Hepatocyte (in vitro differentiated cells): ENCODE results near the gene LDLRAD4. TPM values are rescaled to one million over a fixed set of nuclear protein-coding genes. Genes with fewer than 3 reads are reported as not detected.

ENCODE experiments used
- DNase-seq: peaks from one replicate; pipeline ENCODE4 v3.0.0-alpha.2; 2016; ENCODE audit warnings: low spot score
- H2AFZ ChIP-seq: fragments of 200-600 bp; sonication (generic); 2 replicates; pipeline ENCODE4 v1.6.0; 2016; ENCODE audit warnings: antibody characterized with exemption, mild to moderate bottlenecking
- H3K27ac ChIP-seq: fragments of 200-600 bp; sonication (generic); 2 replicates; pipeline ENCODE4 v1.5.1; 2016; ENCODE audit warnings: mild to moderate bottlenecking
- H3K27me3 ChIP-seq: fragments of 200-600 bp; sonication (generic); 2 replicates; pipeline ENCODE4 v1.6.1; 2016
- H3K36me3 ChIP-seq: fragments of 200-600 bp; sonication (generic); replicated peaks from 2 replicates; pipeline ENCODE4 v1.5.1; 2016; ENCODE audit warnings: low read depth; ENCODE audit not compliant: insufficient read depth
- H3K4me1 ChIP-seq: fragments of 200-600 bp; sonication (generic); 2 replicates; pipeline ENCODE4 v1.5.1; 2016; ENCODE audit warnings: mild to moderate bottlenecking, moderate library complexity; ENCODE audit not compliant: insufficient read depth
- H3K4me2 ChIP-seq: fragments of 200-600 bp; sonication (generic); 2 replicates; pipeline ENCODE4 v1.6.0; 2016
- H3K4me3 ChIP-seq: fragments of 200-600 bp; sonication (generic); 2 replicates; pipeline ENCODE4 v1.5.1; 2016; ENCODE audit warnings: mild to moderate bottlenecking
- H3K79me2 ChIP-seq: fragments of 200-600 bp; sonication (generic); 2 replicates; pipeline ENCODE4 v1.6.0; 2017; ENCODE audit warnings: mild to moderate bottlenecking
- H3K9me2 ChIP-seq: fragments of 200-600 bp; sonication (generic); replicated peaks from 2 replicates; pipeline ENCODE4 v1.6.0; 2017; ENCODE audit warnings: mild to moderate bottlenecking; ENCODE audit not compliant: insufficient read depth
- H3K9me3 ChIP-seq: fragments of 200-600 bp; sonication (generic); 2 replicates; pipeline ENCODE4 v1.5.1; 2016; ENCODE audit warnings: low read depth, mild to moderate bottlenecking
- H4K20me1 ChIP-seq: fragments of 200-600 bp; sonication (generic); 2 replicates; pipeline ENCODE4 v1.6.0; 2016; ENCODE audit warnings: mild to moderate bottlenecking; ENCODE audit not compliant: insufficient read depth, poor library complexity, severe bottlenecking
- EZH2 ChIP-seq: fragments of 200-600 bp; sonication (generic); IDR thresholded peaks from 2 replicates; pipeline ENCODE4 v1.6.1; 2016; ENCODE audit warnings: antibody characterized with exemption, mild to moderate bottlenecking, borderline replicate concordance
- EZH2phosphoT487 ChIP-seq: fragments of 200-600 bp; sonication (generic); IDR thresholded peaks from one replicate; pipeline ENCODE4 v1.6.1; 2018; ENCODE audit warnings: antibody characterized with exemption, mild to moderate bottlenecking, low read depth, moderate library complexity; ENCODE audit not compliant: unreplicated experiment, severe bottlenecking
- WGBS: methylation state at CpG from one replicate; pipeline ENCODE4 v1.1.6; 2016; ENCODE audit warnings: low lambda C conversion rate; ENCODE audit errors: missing lambda C conversion rate; 5-methylcytosine and 5-hydroxymethylcytosine counted together
- polyA plus RNA-seq: library from polyadenylated mRNA; unstranded; fragments of >200 nt; fragmentation: Nextera tagmentation; extraction: Ambion mirVana; gene quantifications from 2 replicates; pipeline ENCODE4 v1.2.1, GENCODE V29; 2016
- total RNA-seq: library from RNA; depleted of rRNA; stranded (reverse); fragments of >200 nt; gene quantifications from 2 replicates; pipeline ENCODE4 v1.2.3, GENCODE V29; 2014
- TF ChIP-seq, protein P1 (sequence below): fragments of 200-600 bp; sonication (generic); IDR thresholded peaks from 2 replicates; pipeline ENCODE4 v1.5.1; 2016; ENCODE audit warnings: antibody characterized with exemption, mild to moderate bottlenecking; ENCODE audit not compliant: poor library complexity

LDLRAD4 gene
- total and polyA plus RNA-seq, 2 experiments from 2014 or later = 15.1 to 29.0 TPM

DNA sequence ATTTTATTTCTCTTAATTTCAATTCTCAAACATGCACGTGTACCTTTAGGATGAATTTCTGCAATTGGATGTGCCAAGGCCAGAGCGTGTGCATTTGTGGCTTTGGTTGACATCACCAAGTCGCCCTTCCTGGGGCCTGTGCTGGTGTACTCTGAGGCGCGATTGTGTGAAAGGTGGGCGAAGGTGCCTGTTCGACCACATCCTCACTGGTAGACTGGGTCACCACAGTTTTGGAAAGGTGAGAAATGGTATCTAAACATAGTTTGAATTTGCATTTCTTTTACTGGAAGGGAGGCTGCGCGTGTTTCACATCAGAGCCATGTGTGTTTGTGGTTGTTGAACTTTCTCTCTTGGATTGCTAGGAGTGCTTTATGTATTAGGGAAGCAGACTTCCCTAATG is 89.8 kb downstream of the LDLRAD4 start:
- no peaks in the 10 kb centered on the region for H3K9me3 ChIP-seq
- no peak overlapping the region for H3K4me3 ChIP-seq
- H3K27me3 ChIP-seq = no peaks in the 10 kb centered on the region
- no peak for DNase-seq
- H3K9me2 ChIP-seq = no peaks in the 10 kb centered on the region
- TF ChIP-seq EZH2 (no peak), EZH2phosphoT487 (no peak)
- TF ChIP-seq, protein P1, sequence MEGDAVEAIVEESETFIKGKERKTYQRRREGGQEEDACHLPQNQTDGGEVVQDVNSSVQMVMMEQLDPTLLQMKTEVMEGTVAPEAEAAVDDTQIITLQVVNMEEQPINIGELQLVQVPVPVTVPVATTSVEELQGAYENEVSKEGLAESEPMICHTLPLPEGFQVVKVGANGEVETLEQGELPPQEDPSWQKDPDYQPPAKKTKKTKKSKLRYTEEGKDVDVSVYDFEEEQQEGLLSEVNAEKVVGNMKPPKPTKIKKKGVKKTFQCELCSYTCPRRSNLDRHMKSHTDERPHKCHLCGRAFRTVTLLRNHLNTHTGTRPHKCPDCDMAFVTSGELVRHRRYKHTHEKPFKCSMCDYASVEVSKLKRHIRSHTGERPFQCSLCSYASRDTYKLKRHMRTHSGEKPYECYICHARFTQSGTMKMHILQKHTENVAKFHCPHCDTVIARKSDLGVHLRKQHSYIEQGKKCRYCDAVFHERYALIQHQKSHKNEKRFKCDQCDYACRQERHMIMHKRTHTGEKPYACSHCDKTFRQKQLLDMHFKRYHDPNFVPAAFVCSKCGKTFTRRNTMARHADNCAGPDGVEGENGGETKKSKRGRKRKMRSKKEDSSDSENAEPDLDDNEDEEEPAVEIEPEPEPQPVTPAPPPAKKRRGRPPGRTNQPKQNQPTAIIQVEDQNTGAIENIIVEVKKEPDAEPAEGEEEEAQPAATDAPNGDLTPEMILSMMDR = no peak
- H3K79me2 ChIP-seq = no peaks in the 10 kb centered on the region
- WGBS = 85% methylated on average over 9 of the region's 9 CpGs
- no peak overlapping the region for H2AFZ ChIP-seq
- no peak overlapping the region for H3K4me2 ChIP-seq
- no peak overlapping the region for H3K27ac ChIP-seq
- no peaks in the 10 kb centered on the region for H3K36me3 ChIP-seq
- no peaks in the 10 kb centered on the region for H4K20me1 ChIP-seq
- H3K4me1 ChIP-seq = no peaks in the 10 kb centered on the region

DNA sequence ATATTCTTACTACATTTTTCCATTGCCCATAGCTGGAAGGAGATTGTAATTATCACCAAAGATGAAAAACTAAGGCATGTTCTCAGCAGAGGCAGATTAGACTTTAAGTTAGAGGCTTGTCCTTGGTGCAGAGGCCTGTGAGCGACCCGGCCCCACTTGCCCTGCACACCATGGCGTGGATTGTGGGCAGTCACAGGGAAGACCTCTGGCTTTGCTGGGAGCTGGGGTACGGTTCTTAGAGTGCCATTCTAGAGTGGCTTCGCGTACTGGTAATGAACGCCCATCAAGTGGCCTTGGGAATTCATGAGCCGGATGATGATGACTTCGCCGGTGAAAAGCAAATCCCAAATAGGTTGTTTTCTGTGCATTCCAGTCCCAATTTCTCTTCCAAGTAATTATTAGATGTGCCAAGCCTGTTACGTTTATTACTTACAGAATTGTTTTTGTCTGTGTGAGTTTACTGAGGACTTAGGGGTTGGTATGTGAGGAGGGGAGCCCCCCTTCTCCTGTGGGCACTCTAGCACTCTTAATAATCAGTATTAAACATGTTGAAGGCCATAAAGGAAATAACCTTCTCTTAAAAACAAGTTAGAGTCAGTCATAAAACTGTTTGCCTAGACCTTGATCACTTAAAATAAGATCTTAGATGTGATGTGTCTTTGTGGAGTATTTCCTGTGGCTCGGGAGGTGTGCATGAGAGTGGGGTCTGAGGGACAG is 90.6 kb downstream of the LDLRAD4 start:
- DNase-seq = no peak
- Histone ChIP-seq H3K4me2 (no peak overlapping the region), H3K4me3 (no peak overlapping the region), H3K4me1 (no peaks in the 10 kb centered on the region), H3K9me2 (no peaks in the 10 kb centered on the region), H3K36me3 (no peaks in the 10 kb centered on the region), H3K9me3 (no peaks in the 10 kb centered on the region), H3K27me3 (no peaks in the 10 kb centered on the region), H2AFZ (no peak overlapping the region), H3K79me2 (no peaks in the 10 kb centered on the region), H3K27ac (no peak overlapping the region), H4K20me1 (no peaks in the 10 kb centered on the region)
- TF ChIP-seq, protein P1 = no peak
- TF ChIP-seq EZH2phosphoT487 = no peak
- no peak for TF ChIP-seq EZH2
- WGBS = 88% methylated on average over 12 of the region's 12 CpGs

DNA sequence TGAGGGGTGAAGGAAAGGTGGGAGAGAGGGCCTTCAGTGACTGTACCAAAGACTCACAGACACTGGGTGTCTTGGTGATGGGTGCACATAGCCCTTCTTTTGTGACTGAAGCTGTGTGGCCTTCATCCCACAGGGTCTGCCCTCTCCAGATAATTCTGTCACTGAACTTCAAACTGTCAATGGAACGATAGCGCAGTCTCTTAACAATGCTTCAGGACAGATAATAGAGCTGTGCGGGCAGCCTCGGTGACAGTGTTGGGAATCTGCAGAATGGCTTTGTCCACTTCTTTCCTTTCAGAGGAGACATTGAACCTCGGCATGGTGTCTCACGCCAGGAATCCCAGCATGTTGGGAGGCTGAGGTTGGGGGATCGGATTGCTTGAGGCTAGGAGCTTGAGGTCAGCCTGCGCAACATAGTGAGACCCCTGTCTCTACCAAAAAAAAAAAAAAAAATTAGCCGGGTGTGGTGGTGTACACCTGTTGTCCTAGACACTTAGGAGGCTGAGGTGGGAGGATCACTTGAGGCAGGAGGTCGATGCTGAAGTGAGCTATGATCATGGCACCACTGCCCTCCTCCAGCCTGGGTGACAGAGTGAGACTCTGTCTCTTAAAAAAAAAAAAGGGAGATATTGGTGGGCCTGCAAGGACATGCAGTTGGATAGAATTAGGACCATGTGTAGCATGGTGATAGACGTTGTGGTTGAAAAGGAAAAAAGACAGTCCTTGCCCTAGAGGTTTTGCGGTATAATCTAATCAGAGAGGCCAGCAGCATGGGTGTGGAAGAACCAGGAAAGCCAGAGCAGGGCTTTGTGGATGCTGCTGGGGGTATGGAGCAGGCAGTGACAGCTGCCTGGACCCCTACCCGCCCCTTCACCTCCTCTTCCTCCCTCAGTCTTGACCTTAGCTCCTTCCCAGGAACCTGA is 91.4 kb downstream of the LDLRAD4 start:
- Histone ChIP-seq H3K9me3 (no peaks in the 10 kb centered on the region), H4K20me1 (no peaks in the 10 kb centered on the region), H3K4me3 (no peak overlapping the region), H3K27ac (no peak overlapping the region), H2AFZ (no peak overlapping the region), H3K4me1 (no peaks in the 10 kb centered on the region), H3K9me2 (no peaks in the 10 kb centered on the region), H3K27me3 (no peaks in the 10 kb centered on the region), H3K4me2 (no peak overlapping the region), H3K79me2 (no peaks in the 10 kb centered on the region), H3K36me3 (no peaks in the 10 kb centered on the region)
- TF ChIP-seq EZH2 (no peak), EZH2phosphoT487 (no peak)
- TF ChIP-seq, protein P1 = no peak
- WGBS = 90% methylated on average over 13 of the region's 13 CpGs
- DNase-seq = no peak
